K562 (cell line): Measurements from ENCODE around the gene COMMD10. TPM values are rescaled to one million over a fixed set of nuclear protein-coding genes. Genes with fewer than 3 reads are reported as not detected.

ENCODE experiments used
- ATAC-seq: fragments of 200-7000 bp; cut with Tn5 transposase; 3 replicates; pipeline ENCODE4 v1.9.1; 2020; ENCODE audit warnings: moderate library complexity
- BruUV-seq: library from RNA; stranded (reverse); fragments of 400-500 nt; replicated peaks from 2 replicates; lab custom pipeline; 2021; lab: Mats Ljungman, UMichigan
- CTCF ChIA-PET: fragments of 300-600 bp; formaldehyde crosslinking; extraction: SDS; loops from one replicate; lab custom pipeline; 2021; ENCODE audit warnings: low intra/inter-chr PET ratio; lab: Yijun Ruan, JAX
- POLR2A ChIA-PET: fragments of 300-600, 350-650 bp; sonication (Branson Sonifier 250); formaldehyde crosslinking; extraction: SDS; loops from one replicate; lab custom pipeline; 2021; ENCODE audit warnings: antibody characterized with exemption, inconsistent platforms; lab: Yijun Ruan, JAX
- DNase-seq, 4 experiments: peaks; one replicate each; pipeline versions ENCODE4 v3.0.0 to v3.0.0-alpha.2; 2011 to 2018; ENCODE audit warnings: low spot score in 3 of 4, mixed read lengths in 3 of 4; ENCODE audit errors: extremely low read depth in 1 of 4
- FAIRE-seq: peaks from 2 replicates; lab custom pipeline; 2011; peaks lifted over from hg19 to GRCh38; lab: Jason Lieb, UNC
- H2AFZ ChIP-seq: 2 replicates; pipeline ENCODE4 v1.6.0; 2011; ENCODE audit warnings: low read depth, low read length, control low read depth, inconsistent platforms
- H3K27ac ChIP-seq: fragments of 200-600 bp; 3 replicates; pipeline ENCODE4 v1.8.0; 2011; ENCODE audit warnings: low read depth, mild to moderate bottlenecking, control low read depth, inconsistent platforms, low read length, moderate library complexity, mixed read lengths; ENCODE audit errors: extremely low read depth
- H3K27me3 ChIP-seq, 2 experiments: fragments of 300-600 bp in 1 of 2; 2 replicates in 1 of 2; 3 replicates in 1 of 2; pipeline versions ENCODE4 v1.6.0 to v1.8.0; 2011; ENCODE audit warnings: inconsistent platforms in 2 of 2, low read length in 2 of 2, mild to moderate bottlenecking in 1 of 2, mixed read lengths in 1 of 2, moderate library complexity in 1 of 2; ENCODE audit not compliant: control insufficient read depth in 2 of 2, insufficient read depth in 2 of 2
- H3K36me3 ChIP-seq: fragments of 300-600 bp; 3 replicates; pipeline ENCODE4 v1.8.0; 2011; ENCODE audit warnings: mild to moderate bottlenecking, low read length, inconsistent platforms; ENCODE audit not compliant: control insufficient read depth, insufficient read depth
- H3K4me1 ChIP-seq, 2 experiments: fragments of 200-600 bp in 1 of 2; replicated peaks in 1 of 2; 2 replicates in 1 of 2; 3 replicates in 1 of 2; pipeline versions ENCODE4 v1.5.1 to v1.8.0; 2011; ENCODE audit warnings: inconsistent platforms in 2 of 2, low read length in 2 of 2, mild to moderate bottlenecking in 1 of 2, mixed read lengths in 1 of 2, moderate library complexity in 1 of 2; ENCODE audit not compliant: control insufficient read depth in 2 of 2, insufficient read depth in 2 of 2
- H3K4me2 ChIP-seq: 2 replicates; pipeline ENCODE4 v1.6.1; 2011; ENCODE audit warnings: low read length, control low read depth, inconsistent platforms, mixed read lengths; ENCODE audit not compliant: insufficient read depth
- H3K4me3 ChIP-seq: fragments of 200-600 bp; sonication (generic), shearing (Covaris generic); 2 replicates; pipeline ENCODE4 v1.5.1; 2016; ENCODE audit warnings: control low read depth, inconsistent platforms
- H3K79me2 ChIP-seq: fragments of 200-600 bp; 3 replicates; pipeline ENCODE4 v1.8.0; 2011; ENCODE audit warnings: low read length, inconsistent platforms; ENCODE audit not compliant: control insufficient read depth, insufficient read depth
- H3K9ac ChIP-seq, 2 experiments: 2 replicates each; pipeline versions ENCODE4 v1.6.0 to v1.6.1; 2011; ENCODE audit warnings: low read depth in 2 of 2, low read length in 2 of 2, control low read depth in 1 of 2, inconsistent platforms in 1 of 2, mild to moderate bottlenecking in 1 of 2, mixed read lengths in 1 of 2; ENCODE audit not compliant: insufficient read depth in 1 of 2
- H3K9me1 ChIP-seq: one replicate; pipeline ENCODE4 v1.6.0; 2011; ENCODE audit warnings: inconsistent platforms, mild to moderate bottlenecking, low read length, moderate library complexity; ENCODE audit not compliant: control insufficient read depth, insufficient read depth
- H3K9me3 ChIP-seq: replicated peaks from 2 replicates; pipeline ENCODE4 v1.5.1; 2011; ENCODE audit warnings: low read depth, low read length, inconsistent platforms; ENCODE audit not compliant: control insufficient read depth, insufficient read depth
- H4K20me1 ChIP-seq: replicated peaks from 2 replicates; pipeline ENCODE4 v1.6.1; 2011; ENCODE audit warnings: low read length, inconsistent platforms, mixed read lengths; ENCODE audit not compliant: control insufficient read depth, insufficient read depth
- AFF1 ChIP-seq, 2 experiments: fragments of 450-650 bp; IDR thresholded peaks; 2 replicates each; pipeline ENCODE4 v1.6.1; 2018; ENCODE audit warnings: mild to moderate bottlenecking in 2 of 2, low read depth in 1 of 2; ENCODE audit not compliant: partially characterized antibody in 2 of 2
- ARID3B ChIP-seq: fragments of 250-450 bp; sonication (Bioruptor Pico); IDR thresholded peaks from 2 replicates; pipeline ENCODE4 v1.4.0; 2020; ENCODE audit warnings: borderline replicate concordance
- ATF7 ChIP-seq: fragments of 450-650 bp; IDR thresholded peaks from 2 replicates; pipeline ENCODE4 v1.7.1; 2014; ENCODE audit warnings: mild to moderate bottlenecking, moderate library complexity
- COPS2 ChIP-seq: fragments of 450-650 bp; conservative IDR thresholded peaks from 2 replicates; pipeline ENCODE4 v1.6.1; 2016; ENCODE audit warnings: mild to moderate bottlenecking, moderate library complexity
- HOXB6 ChIP-seq: fragments of 250-450 bp; sonication (Bioruptor Pico); IDR thresholded peaks from 2 replicates; pipeline ENCODE4 v1.5.1; 2022; ENCODE audit warnings: mild to moderate bottlenecking, borderline replicate concordance
- RB1 ChIP-seq: fragments of 450-650 bp; IDR thresholded peaks from 2 replicates; pipeline ENCODE4 v1.6.1; 2017; ENCODE audit warnings: low read depth, mild to moderate bottlenecking
- SLC30A9 ChIP-seq: fragments of 250-450 bp; sonication (Bioruptor Pico); IDR thresholded peaks from 2 replicates; pipeline ENCODE4 v1.8.0; 2022; ENCODE audit warnings: mild to moderate bottlenecking, moderate library complexity
- SMARCA5 ChIP-seq: fragments of 450-650 bp; IDR thresholded peaks from 2 replicates; pipeline ENCODE4 v1.6.1; 2016
- SOX6 ChIP-seq: fragments of 450-650 bp; IDR thresholded peaks from 2 replicates; pipeline ENCODE4 v1.6.1; 2014; ENCODE audit warnings: mild to moderate bottlenecking
- TEAD4 ChIP-seq, 2 experiments: sonication (generic) in 1 of 2; formaldehyde crosslinking in 1 of 2; IDR thresholded peaks; 2 replicates each; pipeline versions ENCODE4 v1.6.1 to v1.8.0; 2012 to 2022; ENCODE audit warnings: borderline replicate concordance in 1 of 2, inconsistent platforms in 1 of 2, low read length in 1 of 2, mild to moderate bottlenecking in 1 of 2, missing genetic modification reagents in 1 of 2
- ZNF324 ChIP-seq: fragments of 250-450 bp; sonication (Bioruptor Pico); IDR thresholded peaks from 2 replicates; pipeline ENCODE4 v1.4.0; 2020; ENCODE audit warnings: mild to moderate bottlenecking
- WGBS: fragments of 100-300 bp; shearing (Covaris generic); methylation state at CpG from one replicate; pipeline ENCODE4 v1.1.6; 2016; ENCODE audit warnings: low coverage, mixed read lengths; ENCODE audit not compliant: insufficient coverage; ENCODE audit errors: missing lambda C conversion rate; 5-methylcytosine and 5-hydroxymethylcytosine counted together
- in situ Hi-C: fragments of 300-500 bp; cut with MboI; formaldehyde crosslinking; loops from 4 replicates; pipeline ENCODE4 v1.15.0; 2018; ENCODE audit warnings: inconsistent platforms, mixed read lengths
- intact Hi-C: fragments of 100-400 bp; cut with micrococcal nuclease; formaldehyde crosslinking; loops from 2 replicates; pipeline ENCODE4 v1.14.2; 2022
- polyA plus RNA-seq, 8 experiments: library from polyadenylated mRNA; depleted of rRNA in 4 of 8; stranded (reverse) in 5 of 8; unstranded in 3 of 8; fragments of >200 nt; fragmentation: Nextera tagmentation in 2 of 8; fragmentation: Illumina TruSeq in 1 of 8; extraction: Ambion mirVana in 2 of 8; extraction: Trizol in 1 of 8; gene quantifications; 2 replicates each; pipeline versions ENCODE4 v1.2.1 to v1.2.3, GENCODE V29; 2011 to 2014; ENCODE audit warnings: inconsistent platforms in 1 of 8, missing spikeins in 1 of 8
- total RNA-seq, 7 experiments: library from RNA; depleted of rRNA in 6 of 7; stranded (reverse); fragments of >200 nt in 6 of 7; fragmentation: Illumina TruSeq in 2 of 7; extraction: Trizol in 2 of 7; gene quantifications; 2 replicates each; pipeline versions ENCODE4 v1.2.1 to v1.2.3, GENCODE V29; 2011 to 2021; ENCODE audit warnings: low replicate concordance in 1 of 7
- TF ChIP-seq, protein P1 (sequence below): IDR thresholded peaks from 2 replicates; pipeline ENCODE4 v1.6.1; 2012; ENCODE audit warnings: low read depth, low read length, improper control_type of control experiment, borderline replicate concordance
- TF ChIP-seq, protein P2 (sequence below): sonication (generic); formaldehyde crosslinking; IDR thresholded peaks from 2 replicates; pipeline ENCODE4 v1.8.1; 2023; ENCODE audit warnings: mild to moderate bottlenecking, missing genetic modification reagents

The COMMD10 gene
- total and polyA plus RNA-seq, 9 of the 15 experiments (the other 6 are each of a cell fraction or from before 2014, with no cell fraction given): 17.9 to 101 (median 28.0) TPM

DNA sequence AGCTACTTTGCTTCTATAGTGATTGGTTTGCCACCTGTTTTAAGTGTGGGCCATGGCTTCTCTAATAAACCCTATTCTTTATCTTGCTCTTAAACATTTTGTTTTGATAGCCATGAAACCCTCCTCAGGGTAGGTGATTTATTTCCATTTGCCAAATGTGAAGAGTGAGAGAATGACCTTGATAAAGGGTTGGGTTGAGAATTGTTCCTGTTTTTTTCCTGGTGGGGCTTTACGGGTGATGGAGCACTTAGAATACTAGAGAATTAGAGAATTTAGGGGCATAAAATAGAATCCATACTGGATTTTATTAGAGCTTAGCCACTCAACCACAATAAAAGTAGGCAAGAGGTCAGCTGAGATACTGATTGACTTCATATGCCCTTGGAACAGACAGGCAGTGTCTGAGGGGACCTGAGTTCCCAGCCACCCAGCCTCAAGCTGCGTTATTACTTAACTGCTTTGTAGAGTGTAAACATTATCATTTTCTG lies 68.9 kb downstream of the COMMD10 start:
- no peak for FAIRE-seq
- CTCF ChIA-PET: no interaction called here
- WGBS: 44% methylated on average over 2 of the region's 2 CpGs
- no peak for TF ChIP-seq ATF7
- no peak for TF ChIP-seq HOXB6 (CRISPR knock-in tag)
- TF ChIP-seq, protein P1, sequence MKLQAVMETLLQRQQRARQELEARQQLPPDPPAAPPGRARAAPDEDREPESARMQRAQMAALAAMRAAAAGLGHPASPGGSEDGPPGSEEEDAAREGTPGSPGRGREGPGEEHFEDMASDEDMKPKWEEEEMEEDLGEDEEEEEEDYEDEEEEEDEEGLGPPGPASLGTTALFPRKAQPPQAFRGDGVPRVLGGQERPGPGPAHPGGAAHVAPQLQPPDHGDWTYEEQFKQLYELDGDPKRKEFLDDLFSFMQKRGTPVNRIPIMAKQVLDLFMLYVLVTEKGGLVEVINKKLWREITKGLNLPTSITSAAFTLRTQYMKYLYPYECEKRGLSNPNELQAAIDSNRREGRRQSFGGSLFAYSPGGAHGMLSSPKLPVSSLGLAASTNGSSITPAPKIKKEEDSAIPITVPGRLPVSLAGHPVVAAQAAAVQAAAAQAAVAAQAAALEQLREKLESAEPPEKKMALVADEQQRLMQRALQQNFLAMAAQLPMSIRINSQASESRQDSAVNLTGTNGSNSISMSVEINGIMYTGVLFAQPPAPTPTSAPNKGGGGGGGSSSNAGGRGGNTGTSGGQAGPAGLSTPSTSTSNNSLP: no peak
- TF ChIP-seq ZNF324 (CRISPR knock-in tag): no peak
- no peak for TF ChIP-seq AFF1 (IDR thresholded peaks at IDR 0.05; ENCODE audit: low read depth in 1 of 2, partially characterized antibody in 2 of 2)
- TF ChIP-seq RB1: no peak
- TF ChIP-seq COPS2: no peak
- no peak for TF ChIP-seq ARID3B (CRISPR knock-in tag)
- TF ChIP-seq SMARCA5: no peak
- TF ChIP-seq, protein P2, sequence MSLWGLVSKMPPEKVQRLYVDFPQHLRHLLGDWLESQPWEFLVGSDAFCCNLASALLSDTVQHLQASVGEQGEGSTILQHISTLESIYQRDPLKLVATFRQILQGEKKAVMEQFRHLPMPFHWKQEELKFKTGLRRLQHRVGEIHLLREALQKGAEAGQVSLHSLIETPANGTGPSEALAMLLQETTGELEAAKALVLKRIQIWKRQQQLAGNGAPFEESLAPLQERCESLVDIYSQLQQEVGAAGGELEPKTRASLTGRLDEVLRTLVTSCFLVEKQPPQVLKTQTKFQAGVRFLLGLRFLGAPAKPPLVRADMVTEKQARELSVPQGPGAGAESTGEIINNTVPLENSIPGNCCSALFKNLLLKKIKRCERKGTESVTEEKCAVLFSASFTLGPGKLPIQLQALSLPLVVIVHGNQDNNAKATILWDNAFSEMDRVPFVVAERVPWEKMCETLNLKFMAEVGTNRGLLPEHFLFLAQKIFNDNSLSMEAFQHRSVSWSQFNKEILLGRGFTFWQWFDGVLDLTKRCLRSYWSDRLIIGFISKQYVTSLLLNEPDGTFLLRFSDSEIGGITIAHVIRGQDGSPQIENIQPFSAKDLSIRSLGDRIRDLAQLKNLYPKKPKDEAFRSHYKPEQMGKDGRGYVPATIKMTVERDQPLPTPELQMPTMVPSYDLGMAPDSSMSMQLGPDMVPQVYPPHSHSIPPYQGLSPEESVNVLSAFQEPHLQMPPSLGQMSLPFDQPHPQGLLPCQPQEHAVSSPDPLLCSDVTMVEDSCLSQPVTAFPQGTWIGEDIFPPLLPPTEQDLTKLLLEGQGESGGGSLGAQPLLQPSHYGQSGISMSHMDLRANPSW (CRISPR knock-in tag): no peak
- TF ChIP-seq TEAD4 (IDR thresholded peaks at IDR 0.05; ENCODE audit: low read length): no peak
- TF ChIP-seq TEAD4 (CRISPR knock-in tag; IDR thresholded peaks at IDR 0.05; ENCODE audit: borderline replicate concordance): no peak
- TF ChIP-seq SOX6: no peak
- no peak for TF ChIP-seq SLC30A9 (CRISPR knock-in tag)

More for the DNA sequence above, 68.9 kb downstream of the COMMD10 start:
- BruUV-seq: no TSS peak
- H3K4me3 ChIP-seq: no peak overlapping the region
- ATAC-seq: no peak
- H3K9ac ChIP-seq: no peak overlapping the region
- DNase-seq: no peak
- POLR2A ChIA-PET: no interaction called here
- in situ Hi-C loops: no loop called here
- H3K9me1 ChIP-seq: no peaks in the 10 kb centered on the region
- H3K4me2 ChIP-seq: no peak overlapping the region
- H2AFZ ChIP-seq: no peak overlapping the region
- no peaks in the 10 kb centered on the region for H3K9me3 ChIP-seq
- H3K36me3 ChIP-seq: no peaks in the 10 kb centered on the region
- H4K20me1 ChIP-seq: no peaks in the 10 kb centered on the region
- intact Hi-C loops: no loop called here
- no peaks in the 10 kb centered on the region for H3K27me3 ChIP-seq
- no peak overlapping the region for H3K27ac ChIP-seq
- H3K79me2 ChIP-seq: no peaks in the 10 kb centered on the region
- no peaks in the 10 kb centered on the region for H3K4me1 ChIP-seq
